Endometrial microvascular endothelial cells (primary cell): ENCODE measurements around the gene TMEM108. TPM values are rescaled to one million over a fixed set of nuclear protein-coding genes. Genes with fewer than 3 reads are reported as not detected.

ENCODE experiments used
- in situ Hi-C: cut with HindIII; loops from 2 replicates; pipeline ENCODE4 v1.10.0; 2017; ENCODE audit warnings: low sequenced_read_pairs, low pct_unique_long_range_greater_than_20kb; ENCODE audit errors: inconsistent ontology term
- total RNA-seq: library from RNA; depleted of rRNA; stranded (reverse); fragments of >200 nt; gene quantifications from one replicate; pipeline ENCODE4 v1.2.3, GENCODE V29; 2015; ENCODE audit errors: inconsistent ontology term

TMEM108 gene
- total RNA-seq, 1 donor from 2014 or later, result not detected

DNA sequence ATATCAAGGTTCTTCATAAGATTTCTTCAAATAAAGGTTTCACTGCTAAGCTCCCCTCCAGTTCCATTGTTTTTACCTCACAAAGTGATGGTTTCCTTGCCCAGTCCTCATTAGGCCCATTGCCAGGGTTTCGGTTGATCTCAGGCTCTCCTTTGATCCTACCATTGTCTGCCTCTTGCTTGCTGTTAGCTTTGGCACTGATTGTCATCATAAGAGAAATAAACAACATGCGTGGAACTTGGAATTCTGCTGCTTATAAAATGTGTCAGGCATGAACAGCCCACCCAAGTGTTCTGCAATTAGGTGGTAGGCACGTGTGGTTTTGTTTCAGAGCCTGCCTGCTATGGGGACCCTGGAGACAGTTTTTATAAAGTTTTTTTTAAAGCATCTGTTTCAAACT lies 254.1 kb downstream of the TMEM108 start:
- in situ Hi-C loops, result no loop called here

DNA sequence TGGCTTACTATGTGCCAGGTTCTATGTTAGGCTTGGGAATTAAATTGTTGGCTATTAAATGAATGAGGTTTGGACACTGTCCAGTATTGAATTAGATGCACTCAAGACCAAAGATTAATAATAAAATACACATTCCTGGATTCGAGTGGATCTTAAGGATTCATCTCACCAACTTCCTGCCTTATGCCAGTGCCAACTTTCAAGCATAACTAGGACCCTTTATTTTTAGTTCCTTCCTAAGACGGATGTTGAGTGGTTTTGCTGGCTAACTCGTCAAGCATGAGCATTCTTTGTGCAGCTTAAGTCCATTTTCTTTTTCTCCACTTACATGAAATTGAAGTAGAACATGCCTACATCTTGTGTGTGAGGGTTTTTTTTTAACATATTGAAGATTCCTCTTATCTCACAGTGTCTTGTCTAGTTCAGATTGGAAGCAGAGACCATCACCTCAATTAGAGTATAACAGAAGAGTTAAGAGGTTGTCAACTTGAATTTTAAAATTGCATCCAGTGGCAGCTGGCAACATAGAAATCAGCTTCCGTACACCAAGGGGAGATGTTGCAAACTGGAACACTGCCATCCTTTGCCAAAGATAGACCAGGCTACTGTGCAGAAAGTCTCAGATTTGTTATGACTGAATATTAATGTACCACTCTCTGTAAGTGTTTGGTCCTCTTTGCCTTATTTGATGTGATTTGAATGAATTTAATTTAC lies 255.4 kb downstream of the TMEM108 start:
- in situ Hi-C loops, result no loop called here

DNA sequence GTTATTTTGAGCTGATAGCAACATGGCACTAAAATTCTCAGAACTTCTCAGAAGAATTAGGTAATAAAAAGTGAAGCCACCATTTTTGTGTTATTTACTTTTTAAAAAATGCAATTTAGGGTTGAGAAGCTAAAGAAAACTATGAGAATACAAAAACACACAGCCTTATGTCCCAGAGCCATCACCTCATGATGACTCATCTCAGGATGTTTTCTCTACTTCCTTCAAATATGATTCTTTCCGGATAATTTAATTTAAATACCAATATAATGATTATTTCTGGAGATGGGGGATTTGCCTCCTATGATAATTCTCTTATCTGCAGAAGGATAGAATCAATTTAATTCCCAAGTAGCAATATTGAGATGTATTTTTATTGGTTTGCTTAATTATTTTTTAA lies 256.1 kb downstream of the TMEM108 start:
- in situ Hi-C loops, result no loop called here

DNA sequence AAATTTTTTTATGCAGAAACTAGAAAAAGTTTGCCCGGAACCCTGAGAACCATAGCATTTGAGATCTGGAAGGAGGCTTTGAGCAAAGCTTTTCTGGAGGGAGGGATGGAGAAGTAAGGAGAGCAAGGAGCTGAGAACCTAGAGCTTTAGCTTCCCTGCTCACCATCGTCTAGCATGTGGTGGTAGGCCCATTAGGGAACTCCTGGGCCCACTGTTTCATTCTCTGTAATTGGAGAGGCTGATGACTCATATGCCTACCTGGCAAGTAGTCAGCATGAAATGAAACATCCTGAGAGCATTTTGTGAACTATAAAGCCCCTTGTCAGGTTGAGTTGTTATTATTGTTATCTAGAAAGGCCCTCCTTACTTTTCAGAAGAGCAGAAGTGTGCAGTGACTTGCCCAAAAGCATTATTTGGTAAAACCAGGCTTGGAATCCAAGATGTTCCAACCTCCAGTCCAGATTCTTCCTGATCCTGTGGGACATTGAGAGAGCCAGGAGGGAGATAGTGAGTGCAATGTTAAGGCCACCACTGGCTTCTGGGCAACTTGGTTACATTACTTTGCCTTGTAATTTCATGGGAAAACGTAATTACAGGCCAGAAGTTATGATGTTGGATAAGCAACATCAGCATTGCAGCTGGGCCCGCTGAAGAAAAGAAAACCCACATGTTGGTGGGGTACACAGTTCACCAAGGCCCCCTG lies 257.2 kb downstream of the TMEM108 start:
- in situ Hi-C loops, result no loop called here

DNA sequence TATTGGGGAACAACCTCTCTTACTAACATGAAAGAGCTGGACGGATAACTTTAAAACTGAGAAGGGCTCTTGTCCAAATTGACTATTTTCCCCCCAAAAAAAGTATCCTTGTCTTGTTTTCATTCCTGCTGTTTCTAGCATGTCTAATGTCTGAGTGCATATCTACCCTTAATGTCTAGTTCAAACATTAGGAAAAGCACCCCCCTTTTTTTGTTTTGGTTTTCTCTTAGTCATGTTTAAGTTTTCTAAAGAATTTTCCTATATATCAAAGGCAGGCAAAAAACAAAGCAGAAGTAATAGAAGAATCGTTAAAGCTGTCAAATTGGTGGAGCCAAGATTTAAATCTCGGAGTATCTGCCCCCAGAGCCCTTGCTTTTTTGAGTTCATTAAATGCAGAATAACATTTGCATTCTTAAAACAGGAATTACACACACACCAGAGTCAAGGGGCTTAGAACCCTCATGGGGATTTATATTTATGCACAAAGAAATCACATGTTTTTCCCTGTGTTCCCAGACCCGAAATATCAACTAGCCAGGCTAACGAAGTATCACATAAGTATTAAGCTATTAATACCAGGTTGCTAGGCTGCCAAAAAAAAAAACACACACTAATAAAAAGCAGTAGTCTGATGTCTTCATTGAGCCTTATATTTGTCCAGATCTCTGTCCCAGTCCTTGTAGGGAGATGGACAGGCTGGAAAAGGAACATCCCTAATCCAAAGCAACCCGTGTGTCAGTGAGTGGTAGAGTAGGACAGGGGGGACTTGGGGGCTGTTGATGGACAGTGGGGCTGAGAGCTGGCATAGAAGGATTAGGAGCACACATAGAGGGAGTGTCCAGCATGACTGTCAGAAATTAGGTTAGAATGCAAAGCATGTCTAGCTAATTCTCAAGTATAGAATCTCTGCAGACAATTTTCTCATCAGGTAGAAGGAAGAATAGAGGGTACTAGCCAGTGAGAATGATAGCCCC lies 258.0 kb downstream of the TMEM108 start:
- in situ Hi-C loops, result no loop called here

DNA sequence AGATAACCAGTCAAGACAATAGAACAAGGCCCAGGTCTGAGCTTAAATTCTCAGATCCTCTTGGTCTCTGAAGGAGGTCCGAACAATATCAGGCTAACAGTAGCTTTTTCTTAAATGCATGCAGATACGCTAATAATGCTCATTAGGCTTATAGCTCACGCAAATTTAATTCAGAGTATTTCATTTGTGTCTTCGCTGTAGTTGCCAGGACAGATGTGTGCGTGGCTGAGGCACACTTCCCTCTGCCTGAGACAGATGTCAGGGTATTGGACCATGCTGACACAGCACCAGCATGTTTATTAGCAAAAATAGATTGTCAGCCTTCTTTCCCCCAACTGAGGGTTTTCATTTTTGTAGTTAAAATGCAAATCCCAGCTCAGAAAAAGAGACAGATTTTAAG lies 258.8 kb downstream of the TMEM108 start:
- in situ Hi-C loops, result no loop called here

DNA sequence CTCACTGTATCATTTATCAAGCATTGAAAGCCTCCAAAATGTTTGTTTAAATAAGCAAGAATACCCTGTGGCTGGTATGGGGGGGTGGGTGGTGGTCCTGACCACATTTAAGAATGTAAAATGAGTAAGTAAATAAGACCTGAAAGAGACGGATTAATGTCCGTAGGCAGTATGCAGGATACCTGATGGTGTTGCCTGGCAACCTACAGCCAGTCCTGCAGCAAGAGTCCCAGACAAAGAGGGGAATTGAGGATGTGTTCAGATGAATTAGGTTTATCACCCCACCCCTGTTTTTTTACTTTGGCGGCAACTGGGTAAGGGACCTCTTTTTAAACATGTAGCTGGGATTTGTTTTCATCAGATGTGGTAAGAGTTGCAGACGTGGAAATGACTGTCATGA lies 261.9 kb downstream of the TMEM108 start:
- in situ Hi-C loops, result no loop called here

DNA sequence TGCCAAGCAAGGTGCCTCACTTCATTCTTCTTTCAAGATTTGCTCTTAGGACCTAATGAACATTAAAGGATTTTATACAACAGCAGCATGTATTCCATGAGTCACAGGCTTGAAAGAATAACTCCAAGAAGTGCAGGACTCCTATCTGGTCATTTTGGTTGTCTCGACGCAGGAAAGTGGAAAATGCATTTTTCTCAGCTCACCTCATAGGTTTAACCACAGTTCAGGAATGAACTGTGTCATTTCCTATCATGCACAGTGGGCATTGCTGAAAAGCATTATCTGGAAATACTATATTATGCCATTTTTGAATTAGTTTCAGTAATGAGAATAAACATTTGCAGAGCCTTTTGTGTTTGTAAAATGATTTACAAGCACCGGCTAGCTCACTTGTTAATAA lies 263.0 kb downstream of the TMEM108 start:
- in situ Hi-C loops, result no loop called here

DNA sequence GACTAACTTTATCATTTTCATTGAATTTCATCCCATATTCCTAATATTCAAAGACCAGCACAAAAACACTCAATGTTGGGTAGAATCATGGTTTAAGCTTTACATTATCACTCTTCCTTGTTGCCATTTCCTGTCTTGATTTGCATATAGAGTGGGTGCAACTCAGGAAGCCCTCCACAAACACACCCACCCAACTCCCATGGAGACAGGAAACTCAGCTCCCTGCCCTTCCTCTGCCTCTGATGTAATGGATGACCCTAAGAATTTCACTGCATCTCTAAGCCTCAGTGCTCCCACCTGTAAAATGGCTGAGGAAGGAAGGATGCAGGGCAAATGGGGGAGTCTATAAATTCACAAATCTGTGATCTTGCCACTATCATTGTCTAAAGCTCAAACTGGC lies 263.5 kb downstream of the TMEM108 start:
- in situ Hi-C loops, result no loop called here

DNA sequence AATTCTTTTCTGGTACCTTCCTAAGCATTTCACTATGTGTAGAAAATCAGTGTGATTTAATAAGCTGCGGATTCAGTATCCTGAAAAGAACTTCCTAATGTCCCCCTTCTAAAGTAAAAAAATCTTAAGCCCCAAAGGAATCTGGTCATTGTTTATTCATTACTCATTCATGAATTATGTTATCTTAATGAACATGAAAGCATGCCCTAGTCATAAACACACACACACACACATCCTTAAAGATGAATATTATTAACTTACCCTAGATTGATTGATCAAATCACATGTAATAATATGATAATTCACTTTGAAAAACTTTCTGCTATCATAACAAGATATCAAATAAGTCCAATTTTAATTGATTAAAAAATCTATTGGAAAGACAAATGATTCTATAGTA lies 265.2 kb downstream of the TMEM108 start:
- in situ Hi-C loops, result no loop called here

DNA sequence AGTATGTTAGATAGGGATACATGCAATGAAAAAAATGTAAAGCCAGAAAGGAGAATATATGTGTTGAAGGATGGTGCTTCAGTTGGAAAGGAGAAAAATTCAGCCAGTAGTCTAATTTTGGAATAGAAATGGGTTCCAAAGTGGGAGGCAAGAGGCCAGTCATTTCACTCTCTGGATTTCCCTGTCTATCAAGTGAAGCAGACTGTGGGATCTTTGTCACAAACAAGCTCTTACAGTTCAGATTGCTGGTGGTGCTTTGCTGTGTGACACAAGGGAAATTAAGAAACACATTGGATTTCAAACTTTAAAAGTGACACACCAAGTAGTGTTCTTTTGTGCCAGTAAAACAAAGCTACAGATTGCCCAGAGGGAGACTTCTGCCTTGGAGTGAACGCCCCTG lies 279.7 kb downstream of the TMEM108 start:
- in situ Hi-C loops, result no loop called here

DNA sequence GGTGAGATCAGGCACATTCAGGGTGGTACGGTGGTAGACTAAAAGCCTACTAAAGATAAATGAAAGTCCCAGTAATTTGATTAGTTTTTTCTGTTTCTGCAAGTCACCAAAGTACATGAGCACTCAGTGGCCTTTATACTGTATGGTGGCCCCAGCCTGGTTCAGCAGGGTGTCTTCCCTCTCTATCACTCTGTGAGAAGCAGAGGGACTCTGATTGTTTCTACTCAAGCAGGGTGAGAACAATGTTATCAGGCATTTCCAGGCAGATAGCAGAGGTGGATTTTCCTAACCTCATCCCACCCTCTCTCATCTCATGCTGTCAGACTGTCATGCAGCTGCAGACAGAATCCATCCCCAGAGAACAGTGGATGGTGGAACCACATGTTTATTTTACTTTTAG lies 290.2 kb downstream of the TMEM108 start:
- in situ Hi-C loops, result no loop called here

DNA sequence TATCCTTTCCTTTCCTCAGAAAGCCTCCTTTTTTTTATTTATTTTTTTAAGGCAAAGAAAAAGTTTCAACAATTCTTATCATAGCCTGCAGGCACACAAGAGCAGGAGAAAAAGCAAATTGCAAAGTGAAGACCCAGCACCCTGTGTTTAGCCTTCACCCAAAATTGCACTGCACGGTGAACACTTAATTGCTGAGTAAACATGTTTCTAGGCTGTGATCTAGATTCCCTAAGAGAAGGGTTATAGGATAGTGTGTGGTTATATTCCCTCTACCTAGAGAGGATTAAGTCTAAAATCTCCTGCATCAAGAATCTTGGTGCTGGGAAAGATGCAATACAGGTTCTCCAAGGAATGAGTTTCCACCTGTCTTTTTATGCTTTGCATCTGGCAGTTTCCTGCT lies 291.4 kb downstream of the TMEM108 start:
- in situ Hi-C loops, result no loop called here

DNA sequence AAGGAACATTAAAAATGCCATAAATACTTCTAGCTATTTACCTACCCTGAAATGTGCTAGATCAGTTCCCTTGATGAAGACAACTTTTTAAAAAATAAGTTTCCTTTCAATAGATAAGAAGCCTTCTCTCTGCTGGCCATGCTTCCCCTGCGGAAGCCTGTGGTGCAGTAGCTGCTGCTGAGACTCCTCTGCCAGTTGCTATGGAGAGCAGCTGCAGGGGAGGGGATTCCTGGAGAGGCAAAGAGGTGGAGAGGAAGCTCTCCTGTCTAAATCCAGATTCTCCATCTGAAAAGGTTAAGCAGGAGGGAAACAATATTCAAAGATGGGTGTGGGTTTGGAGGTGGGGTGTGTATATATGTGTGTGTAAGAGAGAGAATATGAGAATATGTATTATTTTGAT lies 291.9 kb downstream of the TMEM108 start:
- in situ Hi-C loops, result no loop called here

DNA sequence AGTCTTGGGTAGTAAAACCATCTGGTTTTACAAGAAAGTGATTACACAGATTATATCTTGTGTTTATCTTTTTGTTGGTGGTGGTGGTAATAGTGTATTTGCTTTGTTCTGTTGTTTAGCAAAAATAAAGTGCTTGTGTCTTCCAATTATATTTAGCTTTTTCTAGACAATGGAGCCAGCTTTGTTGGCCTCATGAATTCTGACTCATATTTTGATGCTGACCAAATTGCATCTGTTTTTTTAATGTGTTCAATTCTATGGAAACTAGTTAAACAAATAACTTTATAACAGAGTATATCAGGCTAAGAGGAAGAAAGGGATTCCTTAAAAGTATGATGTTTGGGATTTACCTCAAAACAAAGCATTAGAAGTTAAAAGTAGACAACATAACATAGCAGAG lies 292.3 kb downstream of the TMEM108 start:
- in situ Hi-C loops, result no loop called here

DNA sequence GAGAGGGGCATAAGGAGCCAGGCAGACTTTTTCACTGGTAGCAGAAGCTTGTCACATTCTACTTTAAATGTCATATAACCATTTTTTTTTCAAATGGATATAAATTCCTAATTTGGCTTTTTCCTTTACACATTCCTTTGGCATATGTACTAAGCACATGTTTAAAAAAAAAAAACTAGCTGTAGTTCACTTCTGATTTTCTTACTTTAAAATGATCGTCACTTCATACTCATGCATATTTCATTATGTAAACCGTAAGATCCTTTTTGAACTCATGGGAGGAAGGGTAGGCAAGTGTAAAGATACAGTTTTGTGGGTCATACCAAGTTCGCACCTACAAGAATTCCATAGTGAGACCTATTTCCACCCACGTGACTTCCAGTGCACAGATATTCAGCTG lies 316.5 kb downstream of the TMEM108 start:
- in situ Hi-C loops, result no loop called here

DNA sequence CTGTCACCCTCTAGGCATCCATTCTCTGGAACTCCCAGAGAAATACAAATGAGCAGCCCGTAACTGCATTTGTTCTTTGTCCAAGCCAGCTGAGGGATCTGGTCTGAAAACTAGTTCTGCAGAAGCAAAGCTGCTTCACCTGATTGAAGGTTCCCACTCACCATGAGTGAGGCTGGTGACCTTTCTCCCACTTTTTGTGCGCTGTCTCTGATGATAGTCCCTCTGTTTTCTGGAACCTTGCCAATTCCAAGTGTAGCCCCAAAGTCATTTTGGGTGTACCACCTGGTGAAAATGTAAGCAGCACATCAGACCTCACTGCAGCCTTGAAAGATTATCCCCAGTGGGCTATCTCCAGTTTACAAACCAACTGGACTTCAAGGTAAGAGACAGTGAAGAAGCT lies 322.3 kb downstream of the TMEM108 start:
- in situ Hi-C loops, result no loop called here

DNA sequence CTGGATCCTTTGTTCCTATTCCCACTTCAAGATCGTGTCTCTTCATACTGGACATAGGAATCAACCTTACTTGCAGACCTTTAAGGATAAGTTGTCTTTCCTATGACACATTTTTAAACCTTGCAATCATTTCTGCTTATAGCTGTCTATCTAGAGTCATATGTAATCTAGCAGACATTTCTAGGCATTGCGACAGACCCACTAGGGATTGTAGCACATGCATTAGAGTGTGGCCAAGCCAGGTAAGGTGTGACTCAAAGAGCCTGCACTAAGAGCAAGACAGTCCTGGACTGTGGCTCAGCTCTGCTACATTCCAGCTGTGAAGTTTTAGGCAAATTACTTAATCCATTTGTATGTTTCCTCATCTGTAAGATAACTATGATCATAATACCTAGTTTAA lies 322.8 kb downstream of the TMEM108 start:
- in situ Hi-C loops, result no loop called here

DNA sequence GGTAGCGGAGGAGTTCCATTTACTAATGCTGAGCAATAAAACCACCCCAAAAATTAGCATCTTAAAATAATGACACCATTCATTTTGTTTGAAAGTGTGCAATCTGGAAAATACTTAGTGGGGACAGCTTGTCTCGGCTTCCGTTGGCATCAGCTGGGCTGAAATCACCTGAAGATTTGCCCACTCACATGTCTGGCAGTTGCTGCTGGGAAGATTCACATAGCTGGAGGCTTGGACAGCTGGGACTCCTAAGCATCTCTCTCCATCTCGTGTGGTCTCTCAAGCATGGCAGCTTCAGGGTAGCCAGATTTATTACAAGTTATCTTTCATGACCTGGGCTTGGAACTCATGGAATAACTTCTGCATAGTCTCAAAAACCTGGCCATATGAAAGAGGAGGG lies 323.2 kb downstream of the TMEM108 start:
- in situ Hi-C loops, result no loop called here

DNA sequence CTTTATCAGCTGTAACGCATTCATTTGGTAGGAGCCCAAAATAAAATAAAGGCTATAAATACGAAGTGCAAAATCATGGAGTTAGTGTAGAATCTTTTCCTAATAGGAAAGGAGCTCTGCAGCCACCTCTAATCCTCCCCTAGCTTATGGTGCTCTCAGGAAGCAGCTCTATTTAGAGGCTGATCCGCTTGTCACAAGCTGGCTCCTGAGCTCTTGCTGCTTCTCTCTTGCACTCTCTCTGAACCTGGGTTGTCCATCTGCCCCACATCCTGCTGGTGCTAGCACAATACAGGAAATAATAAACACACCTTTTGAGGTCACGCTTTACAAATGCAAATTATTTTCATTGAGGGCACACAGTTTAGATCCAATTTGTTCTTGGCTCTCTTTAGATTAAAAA lies 324.3 kb downstream of the TMEM108 start:
- in situ Hi-C loops, result no loop called here
